Measurements from ENCODE around the gene AGPAT1. TPM values are rescaled to one million over a fixed set of nuclear protein-coding genes. Genes with fewer than 3 reads are reported as not detected.
"Not testable (repeated sequence)": the region's sequence is repeated elsewhere in the genome, so short reads cannot be mapped to it uniquely, and the experiment has no call there.

AGPAT1 gene
- polyA plus RNA-seq, 1 donor (not counting 4 experiments of a cell fraction or from before 2014, with no cell fraction given) = 46.4 TPM

- peaks cover 19% of the 10 kb centered on the region for H3K4me1 ChIP-seq (ENCODE audit: control insufficient read depth, extremely low read depth, insufficient read depth, low read length)
- dilution Hi-C loops (cut with MboI; ENCODE audit: extremely low pct_ligation_motif_present, low sequenced_read_pairs) = no loop called here
- FAIRE-seq = no peak
These were observed 13.3 kb upstream of the AGPAT1 start for GRCh38 chr6:32189069-32189741.

DNA sequence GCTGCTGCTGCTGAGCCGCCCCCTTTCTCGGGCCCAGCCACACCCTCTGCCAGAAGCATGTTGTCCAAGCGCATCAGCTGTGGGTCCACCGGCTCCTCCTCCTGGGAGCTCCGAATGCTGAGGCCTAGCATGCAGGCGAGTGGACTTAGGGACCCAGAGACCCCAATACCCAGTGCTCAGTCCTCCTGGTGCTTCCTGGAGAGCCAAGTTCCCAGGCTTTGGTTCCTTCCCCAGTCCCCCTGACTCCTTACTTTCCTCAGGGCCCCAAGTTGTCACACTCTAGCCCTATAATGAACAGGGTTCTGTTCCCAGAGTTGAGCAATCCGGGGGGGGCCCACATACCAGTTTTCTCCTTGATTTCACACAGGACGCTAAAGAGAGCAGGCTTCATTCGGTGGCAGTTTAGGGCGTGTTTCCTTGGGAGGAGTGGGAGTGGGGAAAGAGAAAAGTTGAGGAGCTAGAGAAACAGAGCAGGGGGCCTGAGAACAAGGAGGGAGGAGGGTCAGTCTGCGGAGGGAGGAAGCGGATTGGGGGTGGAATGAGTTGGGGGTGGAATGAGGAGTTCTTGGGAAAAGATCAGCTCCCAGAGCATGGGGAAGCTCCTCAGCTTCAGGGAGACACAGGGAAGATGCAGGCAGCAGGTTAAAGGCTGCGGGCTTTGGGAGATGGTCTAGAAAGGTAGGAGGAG is 12.6 kb upstream of the AGPAT1 start:
- H3K27ac ChIP-seq (ENCODE audit: control insufficient read depth, insufficient read depth, low read length) = peak overlapping the region; percentile 67
- FAIRE-seq = no peak
- H3K27me3 ChIP-seq (ENCODE audit: control insufficient read depth, extremely low read depth, insufficient read depth, low read length) = no peaks in the 10 kb centered on the region
- peaks cover 19% of the 10 kb centered on the region for H3K4me1 ChIP-seq (ENCODE audit: control insufficient read depth, extremely low read depth, insufficient read depth, low read length)
- no peaks in the 10 kb centered on the region for H3K9me3 ChIP-seq (ENCODE audit: control insufficient read depth, low read depth, low read length)
- H3K9ac ChIP-seq (ENCODE audit: control insufficient read depth, extremely low read depth, insufficient read depth, low read length) = peak overlapping the region; percentile 81
- no peaks in the 10 kb centered on the region for H4K20me1 ChIP-seq (ENCODE audit: control insufficient read depth, extremely low read depth, insufficient read depth, low read length)
- peaks cover 12% of the 10 kb centered on the region for H3K79me2 ChIP-seq (ENCODE audit: control insufficient read depth, insufficient read depth, low read length)
- H3K36me3 ChIP-seq (ENCODE audit: control insufficient read depth in 2 of 2, extremely low read depth in 1 of 2, insufficient read depth in 2 of 2, low read length in 2 of 2) = peaks cover 9 to 12% of the 10 kb centered on the region in 2 experiments
- DNase-seq (ENCODE audit: low read depth, low spot score) = no peak
- dilution Hi-C loops (cut with MboI; ENCODE audit: extremely low pct_ligation_motif_present, low sequenced_read_pairs) = no loop called here
- peak overlapping the region; percentile 97 for H3K4me2 ChIP-seq (ENCODE audit: control insufficient read depth, extremely low read depth, insufficient read depth, low read depth, low read length)
- H3K4me3 ChIP-seq (ENCODE audit: control insufficient read depth in 2 of 3, extremely low read depth in 1 of 3, insufficient read depth in 2 of 3, low read depth in 1 of 3, low read length in 3 of 3) = peak overlapping the region; percentile 73 to 85 (median 83)
- no peak for TF ChIP-seq EZH2 (IDR thresholded peaks at IDR 0.05; ENCODE audit: low read length)
- TF ChIP-seq, protein P1, sequence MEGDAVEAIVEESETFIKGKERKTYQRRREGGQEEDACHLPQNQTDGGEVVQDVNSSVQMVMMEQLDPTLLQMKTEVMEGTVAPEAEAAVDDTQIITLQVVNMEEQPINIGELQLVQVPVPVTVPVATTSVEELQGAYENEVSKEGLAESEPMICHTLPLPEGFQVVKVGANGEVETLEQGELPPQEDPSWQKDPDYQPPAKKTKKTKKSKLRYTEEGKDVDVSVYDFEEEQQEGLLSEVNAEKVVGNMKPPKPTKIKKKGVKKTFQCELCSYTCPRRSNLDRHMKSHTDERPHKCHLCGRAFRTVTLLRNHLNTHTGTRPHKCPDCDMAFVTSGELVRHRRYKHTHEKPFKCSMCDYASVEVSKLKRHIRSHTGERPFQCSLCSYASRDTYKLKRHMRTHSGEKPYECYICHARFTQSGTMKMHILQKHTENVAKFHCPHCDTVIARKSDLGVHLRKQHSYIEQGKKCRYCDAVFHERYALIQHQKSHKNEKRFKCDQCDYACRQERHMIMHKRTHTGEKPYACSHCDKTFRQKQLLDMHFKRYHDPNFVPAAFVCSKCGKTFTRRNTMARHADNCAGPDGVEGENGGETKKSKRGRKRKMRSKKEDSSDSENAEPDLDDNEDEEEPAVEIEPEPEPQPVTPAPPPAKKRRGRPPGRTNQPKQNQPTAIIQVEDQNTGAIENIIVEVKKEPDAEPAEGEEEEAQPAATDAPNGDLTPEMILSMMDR (optimal IDR thresholded peaks at IDR 0.05 in 1 of 3, IDR thresholded peaks at IDR 0.05 in 1 of 3, conservative IDR thresholded peaks at IDR 0.05 in 1 of 3; ENCODE audit: extremely low read depth in 1 of 3, insufficient read depth in 2 of 3, low read length in 3 of 3) = no peak
- no peaks in the 10 kb centered on the region for H3K9me1 ChIP-seq (ENCODE audit: control insufficient read depth, extremely low read depth, insufficient read depth, low read length)
- no peak overlapping the region for H2AFZ ChIP-seq (ENCODE audit: control insufficient read depth, low read length)

More at GRCh38 chr6:32189069-32189741, 13.3 kb upstream of the AGPAT1 start:
- peak overlapping the region; percentile 67 for H3K27ac ChIP-seq (ENCODE audit: control insufficient read depth, insufficient read depth, low read length)
- peak overlapping the region; percentile 97 for H3K4me2 ChIP-seq (ENCODE audit: control insufficient read depth, extremely low read depth, insufficient read depth, low read depth, low read length)
- DNase-seq (ENCODE audit: low read depth, low spot score) = no peak
- H2AFZ ChIP-seq (ENCODE audit: control insufficient read depth, low read length) = no peak overlapping the region
- no peaks in the 10 kb centered on the region for H3K27me3 ChIP-seq (ENCODE audit: control insufficient read depth, extremely low read depth, insufficient read depth, low read length)
- H3K36me3 ChIP-seq (ENCODE audit: control insufficient read depth in 2 of 2, extremely low read depth in 1 of 2, insufficient read depth in 2 of 2, low read length in 2 of 2) = peaks cover 9 to 12% of the 10 kb centered on the region in 2 experiments
- no peaks in the 10 kb centered on the region for H3K9me3 ChIP-seq (ENCODE audit: control insufficient read depth, low read depth, low read length)
- TF ChIP-seq, protein P1 (optimal IDR thresholded peaks at IDR 0.05 in 1 of 3, IDR thresholded peaks at IDR 0.05 in 1 of 3, conservative IDR thresholded peaks at IDR 0.05 in 1 of 3; ENCODE audit: extremely low read depth in 1 of 3, insufficient read depth in 2 of 3, low read length in 3 of 3) = no peak
- no peak for TF ChIP-seq EZH2 (IDR thresholded peaks at IDR 0.05; ENCODE audit: low read length)
- H3K79me2 ChIP-seq (ENCODE audit: control insufficient read depth, insufficient read depth, low read length) = peaks cover 12% of the 10 kb centered on the region
- no peaks in the 10 kb centered on the region for H3K9me1 ChIP-seq (ENCODE audit: control insufficient read depth, extremely low read depth, insufficient read depth, low read length)
- H3K4me3 ChIP-seq (ENCODE audit: control insufficient read depth in 2 of 3, extremely low read depth in 1 of 3, insufficient read depth in 2 of 3, low read depth in 1 of 3, low read length in 3 of 3) = peak overlapping the region; percentile 73 to 85 (median 83)
- no peaks in the 10 kb centered on the region for H4K20me1 ChIP-seq (ENCODE audit: control insufficient read depth, extremely low read depth, insufficient read depth, low read length)
- H3K9ac ChIP-seq (ENCODE audit: control insufficient read depth, extremely low read depth, insufficient read depth, low read length) = peak overlapping the region; percentile 81

DNA sequence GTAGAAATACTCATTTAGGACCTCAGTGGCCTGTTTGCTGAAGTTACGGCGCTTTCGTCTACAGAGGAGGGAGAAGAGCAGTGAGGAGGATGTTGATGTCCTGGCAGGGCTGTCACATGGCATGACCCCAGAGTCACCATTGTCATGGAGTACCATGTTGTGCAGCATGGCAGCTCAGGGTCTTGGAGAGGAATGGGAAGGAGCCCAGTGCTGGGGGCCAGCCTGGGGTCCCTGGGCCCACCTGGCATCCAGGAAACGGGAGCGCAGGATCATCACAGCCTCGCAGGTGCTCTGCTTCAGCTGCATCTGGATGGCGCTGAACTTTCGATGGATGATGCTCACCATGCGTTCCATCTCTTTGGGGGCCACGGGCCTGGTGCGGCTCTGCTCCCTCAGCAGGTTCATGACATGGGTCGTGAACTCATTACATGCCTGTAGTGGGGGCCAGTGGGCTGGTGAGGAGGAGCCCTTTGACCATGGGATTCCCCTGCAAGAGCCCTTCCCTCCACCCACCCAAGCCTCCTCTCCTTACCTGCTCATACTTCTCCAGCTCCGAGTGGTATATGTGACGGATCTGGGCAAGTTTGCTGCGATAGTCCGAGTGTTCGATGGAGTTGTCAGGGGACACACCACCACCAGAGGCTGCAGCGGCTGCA is 12.0 kb upstream of the AGPAT1 start:
- H3K79me2 ChIP-seq (ENCODE audit: control insufficient read depth, insufficient read depth, low read length) = peaks cover 12% of the 10 kb centered on the region
- dilution Hi-C loops (cut with MboI; ENCODE audit: extremely low pct_ligation_motif_present, low sequenced_read_pairs); H3K9ac ChIP-seq (ENCODE audit: control insufficient read depth, extremely low read depth, insufficient read depth, low read length); H3K4me3 ChIP-seq (ENCODE audit: control insufficient read depth in 2 of 3, extremely low read depth in 1 of 3, insufficient read depth in 2 of 3, low read depth in 1 of 3, low read length in 3 of 3); H2AFZ ChIP-seq (ENCODE audit: control insufficient read depth, low read length); H3K4me2 ChIP-seq (ENCODE audit: control insufficient read depth, extremely low read depth, insufficient read depth, low read depth, low read length); H3K27ac ChIP-seq (ENCODE audit: control insufficient read depth, insufficient read depth, low read length); FAIRE-seq; H3K27me3 ChIP-seq (ENCODE audit: control insufficient read depth, extremely low read depth, insufficient read depth, low read length); DNase-seq (ENCODE audit: low read depth, low spot score); H4K20me1 ChIP-seq (ENCODE audit: control insufficient read depth, extremely low read depth, insufficient read depth, low read length); H3K9me3 ChIP-seq (ENCODE audit: control insufficient read depth, low read depth, low read length); H3K9me1 ChIP-seq (ENCODE audit: control insufficient read depth, extremely low read depth, insufficient read depth, low read length): not testable (repeated sequence)
- peaks cover 16% of the 10 kb centered on the region for H3K4me1 ChIP-seq (ENCODE audit: control insufficient read depth, extremely low read depth, insufficient read depth, low read length)
- H3K36me3 ChIP-seq (ENCODE audit: control insufficient read depth in 2 of 2, extremely low read depth in 1 of 2, insufficient read depth in 2 of 2, low read length in 2 of 2) = peaks cover 12% of the 10 kb centered on the region in 2 experiments

All from keratinocyte (primary cell).